ENCODE results near the gene OR1M1. TPM values are rescaled to one million over a fixed set of nuclear protein-coding genes. Genes with fewer than 3 reads are reported as not detected.

The OR1M1 gene
- not detected for total RNA-seq

GRCh38 chr19:9086761-9087160 is at the start of gene OR1M1:
TSS of gene OR1M1 (plus strand) at chr19:9087061. CDS start at chr19:9093245, 6,184 bp downstream.
- H3K27me3 ChIP-seq = peaks cover 27% of the 10 kb centered on the region

GRCh38 chr19:9037400-9038062 is 49.3 kb upstream of the OR1M1 start:
- Histone ChIP-seq H3K27me3 (peaks cover 17% of the 10 kb centered on the region), H3K4me1 (no peaks in the 10 kb centered on the region), H3K36me3 (no peaks in the 10 kb centered on the region), H3K27ac (no peak overlapping the region), H3K9me3 (no peaks in the 10 kb centered on the region), H3K4me3 (no peak overlapping the region)
- 81 to 91% methylated on average over 4 to 8 of the region's 8 CpGs for WGBS, 2 donors (ENCODE audit: low coverage in 1 of 2)
- TF ChIP-seq CTCF (IDR thresholded peaks at IDR 0.05) (no peak), POLR2AphosphoS5 (IDR thresholded peaks at IDR 0.05) (no peak), EP300 (IDR thresholded peaks at IDR 0.05) (no peak), POLR2A (IDR thresholded peaks at IDR 0.05) (no peak)
- ATAC-seq = no peak

More at GRCh38 chr19:9086761-9087160, at the start of gene OR1M1:
- no peak for ATAC-seq
- H3K4me3 ChIP-seq = no peak within 1 kb of the TSS
- H3K27ac ChIP-seq = no peak within 1 kb of the TSS
- TF ChIP-seq CTCF (IDR thresholded peaks at IDR 0.05) = no peak
- WGBS, 2 donors (ENCODE audit: low coverage in 1 of 2) = 21% methylated on average over 2 of the region's 2 CpGs
- H3K36me3 ChIP-seq = no peaks in the 10 kb centered on the region
- H3K4me1 ChIP-seq = no peaks in the 10 kb centered on the region
- H3K9me3 ChIP-seq = no peaks in the 10 kb centered on the region

GRCh38 chr19:9039728-9040127 is 47.1 kb upstream of the OR1M1 start:
- no peak overlapping the region for H3K4me3 ChIP-seq
- no peaks in the 10 kb centered on the region for H3K36me3 ChIP-seq
- peaks cover 17% of the 10 kb centered on the region for H3K27me3 ChIP-seq
- H3K9me3 ChIP-seq = no peaks in the 10 kb centered on the region
- TF ChIP-seq EP300 (IDR thresholded peaks at IDR 0.05) = no peak
- TF ChIP-seq CTCF (IDR thresholded peaks at IDR 0.05) = no peak
- no peak for TF ChIP-seq POLR2AphosphoS5 (IDR thresholded peaks at IDR 0.05)
- TF ChIP-seq POLR2A (IDR thresholded peaks at IDR 0.05) = no peak
- ATAC-seq = no peak
- no peak overlapping the region for H3K27ac ChIP-seq
- H3K4me1 ChIP-seq = no peaks in the 10 kb centered on the region
- 50 to 67% methylated on average over 1 to 3 of the region's 5 CpGs for WGBS, 2 donors (ENCODE audit: low coverage in 1 of 2)

GRCh38 chr19:9040131-9040530 is 46.7 kb upstream of the OR1M1 start:
- H3K9me3 ChIP-seq = no peaks in the 10 kb centered on the region
- no peak overlapping the region for H3K27ac ChIP-seq
- no peak overlapping the region for H3K4me3 ChIP-seq
- no peaks in the 10 kb centered on the region for H3K36me3 ChIP-seq
- 71 to 78% methylated on average over 9 of the region's 9 CpGs for WGBS, 2 donors (ENCODE audit: low coverage in 1 of 2)
- H3K27me3 ChIP-seq = peaks cover 17% of the 10 kb centered on the region
- TF ChIP-seq POLR2A (IDR thresholded peaks at IDR 0.05) (no peak), CTCF (IDR thresholded peaks at IDR 0.05) (no peak), POLR2AphosphoS5 (IDR thresholded peaks at IDR 0.05) (no peak), EP300 (IDR thresholded peaks at IDR 0.05) (no peak)
- no peaks in the 10 kb centered on the region for H3K4me1 ChIP-seq
- ATAC-seq = no peak

GRCh38 chr19:9041023-9041422 is 45.8 kb upstream of the OR1M1 start:
- H3K27ac ChIP-seq = no peak overlapping the region
- no peaks in the 10 kb centered on the region for H3K9me3 ChIP-seq
- no peaks in the 10 kb centered on the region for H3K36me3 ChIP-seq
- peaks cover 23% of the 10 kb centered on the region for H3K27me3 ChIP-seq
- no peak for ATAC-seq
- no peaks in the 10 kb centered on the region for H3K4me1 ChIP-seq
- 91% methylated on average over 8 of the region's 8 CpGs; no CpG with 5 or more reads in 1 of the 2 donors for WGBS, 2 donors (ENCODE audit: low coverage in 1 of 2)
- no peak overlapping the region for H3K4me3 ChIP-seq
- no peak for TF ChIP-seq EP300 (IDR thresholded peaks at IDR 0.05)
- TF ChIP-seq POLR2AphosphoS5 (IDR thresholded peaks at IDR 0.05) = no peak
- no peak for TF ChIP-seq POLR2A (IDR thresholded peaks at IDR 0.05)

All from gastroesophageal sphincter (tissue), 4 donors.